ENCODE results near the gene ALCAM.

The ALCAM gene

DNA sequence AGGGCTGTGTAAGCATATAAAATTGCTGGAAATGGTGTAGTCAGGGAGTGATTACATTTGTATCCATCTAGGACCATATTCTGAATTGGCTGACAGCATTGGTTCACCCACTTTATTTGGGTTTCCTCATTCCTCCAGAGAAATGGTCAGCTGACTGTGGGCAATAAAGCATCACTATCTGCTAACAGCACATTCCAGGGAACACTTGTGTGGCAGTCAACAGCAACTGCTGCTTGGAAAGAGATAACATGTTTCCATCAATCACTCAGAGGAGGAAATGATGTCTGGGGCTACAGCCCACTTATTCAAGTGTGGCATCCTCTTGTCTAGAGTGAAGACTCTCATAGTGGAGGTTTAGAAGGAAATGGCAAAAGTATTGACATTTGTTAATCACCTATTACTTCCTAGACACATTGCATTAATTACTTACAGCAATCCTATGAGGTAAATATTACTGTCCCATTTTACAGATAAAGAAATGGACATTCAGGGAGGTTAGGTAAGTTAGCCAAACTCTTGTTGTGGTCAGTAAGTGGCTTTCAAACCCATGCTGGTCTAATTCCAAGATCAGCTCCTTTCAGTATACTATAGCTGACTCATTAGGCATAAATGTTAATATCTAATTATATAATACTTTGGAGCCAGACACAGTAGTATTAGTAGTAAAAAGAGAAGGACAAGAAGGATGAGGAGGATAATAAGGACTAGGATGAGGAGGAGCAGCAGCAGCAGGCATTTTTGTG lies 247.8 kb downstream of the ALCAM start:
- peaks cover 8% of the 10 kb centered on the region for H3K4me1 ChIP-seq (ENCODE audit: insufficient read depth, low read length)
- no peaks in the 10 kb centered on the region for H3K36me3 ChIP-seq (ENCODE audit: insufficient read depth, low read length)
- H3K9ac ChIP-seq (ENCODE audit: low read depth, low read length), result no peak overlapping the region
- H3K9me3 ChIP-seq (ENCODE audit: control insufficient read depth, insufficient read depth, low read length), result no peaks in the 10 kb centered on the region

DNA sequence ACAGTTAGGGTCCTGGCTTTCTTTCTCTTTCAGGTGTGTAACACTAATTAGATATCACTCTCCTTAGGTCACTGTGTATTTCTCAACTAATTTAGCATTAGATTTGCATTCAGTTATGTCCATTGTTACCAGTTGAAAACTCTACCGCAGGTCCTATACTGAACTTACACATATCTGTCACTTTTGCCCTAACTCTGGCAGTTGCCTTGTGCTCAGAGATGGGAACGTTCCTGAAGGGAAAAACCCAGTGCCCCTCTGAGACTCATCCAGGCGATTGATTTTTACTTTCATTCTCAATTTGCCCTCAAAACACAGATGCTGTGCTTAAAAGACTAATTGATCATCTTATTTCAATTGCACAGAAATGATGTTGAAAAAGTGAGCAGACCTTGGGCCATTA lies 249.1 kb downstream of the ALCAM start:
- H3K9ac ChIP-seq (ENCODE audit: low read depth, low read length), result no peak overlapping the region
- H3K36me3 ChIP-seq (ENCODE audit: insufficient read depth, low read length), result no peaks in the 10 kb centered on the region
- peaks cover 8% of the 10 kb centered on the region for H3K4me1 ChIP-seq (ENCODE audit: insufficient read depth, low read length)
- no peaks in the 10 kb centered on the region for H3K9me3 ChIP-seq (ENCODE audit: control insufficient read depth, insufficient read depth, low read length)

DNA sequence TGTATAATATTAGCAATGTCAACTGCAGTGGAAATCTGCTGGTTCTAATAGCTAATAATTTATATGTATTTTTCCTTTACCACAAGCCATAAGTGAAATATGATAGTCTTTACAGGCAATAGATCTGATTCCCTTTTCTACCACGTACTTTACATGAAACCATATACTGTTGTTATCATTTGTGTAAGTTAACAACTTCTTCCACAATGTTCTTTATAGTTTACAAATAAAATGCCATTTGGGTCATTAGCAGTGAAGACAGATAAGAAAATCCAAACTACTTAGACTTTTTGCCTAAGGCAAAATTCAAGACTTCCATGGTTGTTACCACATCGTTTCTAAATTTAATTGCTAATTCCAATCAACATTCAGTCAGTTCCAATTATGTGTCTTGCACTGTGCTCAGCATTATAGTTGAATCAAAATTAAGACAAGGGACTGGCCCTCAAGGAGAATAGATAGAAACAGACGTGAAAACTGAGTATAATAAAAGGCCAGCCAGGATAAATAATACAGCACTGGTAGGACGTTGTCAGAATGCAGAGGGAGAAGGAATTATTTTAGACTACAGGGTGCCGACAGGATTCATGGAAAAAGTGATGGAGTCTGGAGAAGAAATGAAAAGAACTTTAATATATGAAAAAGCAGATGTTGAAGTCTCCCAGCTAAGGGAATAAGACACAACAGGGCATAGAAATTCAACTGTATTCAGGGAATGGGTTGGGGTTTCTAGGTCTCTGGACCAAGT lies 249.8 kb downstream of the ALCAM start:
- Histone ChIP-seq H3K36me3 (ENCODE audit: insufficient read depth, low read length) (no peaks in the 10 kb centered on the region), H3K9me3 (ENCODE audit: control insufficient read depth, insufficient read depth, low read length) (no peaks in the 10 kb centered on the region), H3K4me1 (ENCODE audit: insufficient read depth, low read length) (peaks cover 8% of the 10 kb centered on the region), H3K9ac (ENCODE audit: low read depth, low read length) (no peak overlapping the region)

DNA sequence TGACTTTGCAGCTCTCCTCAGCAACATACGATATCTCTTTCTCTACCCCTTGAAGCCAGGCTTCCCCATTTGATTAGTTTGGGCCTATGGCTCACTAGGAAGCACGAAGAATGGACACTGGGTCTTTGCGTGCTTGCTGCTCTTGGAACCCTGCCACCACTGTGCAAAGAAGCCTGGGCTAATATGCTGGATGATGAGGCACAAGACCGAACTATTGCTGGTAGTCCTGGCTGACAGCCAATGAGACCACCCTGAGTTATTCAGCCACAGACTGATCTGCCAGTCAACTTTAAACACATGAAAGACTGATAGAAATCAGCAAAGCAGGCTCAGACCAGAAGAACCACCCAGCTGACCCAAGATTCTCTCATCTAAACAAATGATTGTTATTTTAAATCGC lies 251.8 kb downstream of the ALCAM start:
- H3K9me3 ChIP-seq (ENCODE audit: control insufficient read depth, insufficient read depth, low read length), result no peaks in the 10 kb centered on the region
- no peaks in the 10 kb centered on the region for H3K4me1 ChIP-seq (ENCODE audit: insufficient read depth, low read length)
- H3K9ac ChIP-seq (ENCODE audit: low read depth, low read length), result no peak overlapping the region
- no peaks in the 10 kb centered on the region for H3K36me3 ChIP-seq (ENCODE audit: insufficient read depth, low read length)

DNA sequence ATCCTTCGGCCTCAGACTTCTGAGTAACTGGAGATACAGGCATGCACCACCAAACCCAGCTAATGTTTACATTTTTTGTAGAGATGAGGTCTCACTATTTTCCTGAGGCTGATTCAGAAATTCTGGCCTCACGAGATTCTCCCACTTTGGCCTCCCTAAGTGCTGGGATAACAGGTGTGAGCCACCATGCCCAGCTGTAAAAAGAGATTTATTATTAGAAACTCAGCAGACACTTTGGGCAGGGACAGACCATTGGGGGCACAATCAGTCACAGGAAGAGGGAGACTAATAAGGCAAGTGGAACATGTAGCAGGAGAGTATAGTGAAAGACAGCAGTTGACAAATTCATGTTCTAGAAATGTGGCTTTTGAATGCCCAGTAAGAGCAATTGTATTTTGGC lies 252.9 kb downstream of the ALCAM start:
- Histone ChIP-seq H3K36me3 (ENCODE audit: insufficient read depth, low read length) (no peaks in the 10 kb centered on the region), H3K9me3 (ENCODE audit: control insufficient read depth, insufficient read depth, low read length) (no peaks in the 10 kb centered on the region), H3K4me1 (ENCODE audit: insufficient read depth, low read length) (no peaks in the 10 kb centered on the region), H3K9ac (ENCODE audit: low read depth, low read length) (no peak overlapping the region)

DNA sequence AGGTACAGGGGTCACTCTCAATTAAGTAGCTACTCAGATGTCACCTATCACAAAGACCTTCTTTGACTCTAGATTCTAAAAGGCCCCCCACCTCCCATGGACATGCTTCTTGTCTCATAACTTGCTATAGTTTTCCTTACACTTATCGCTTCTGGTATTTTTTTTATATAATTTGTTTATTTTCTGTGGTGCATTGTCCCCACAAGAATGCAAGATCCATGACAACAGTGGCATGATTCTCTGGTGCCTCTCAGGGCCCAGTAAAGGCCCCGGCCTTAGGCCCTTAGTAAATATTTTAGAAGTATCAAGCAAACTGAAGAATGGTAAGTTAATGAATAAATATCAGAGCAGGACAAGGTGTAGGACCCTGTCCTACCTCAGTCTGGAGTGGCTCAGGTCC lies 253.5 kb downstream of the ALCAM start:
- Histone ChIP-seq H3K4me1 (ENCODE audit: insufficient read depth, low read length) (no peaks in the 10 kb centered on the region), H3K9me3 (ENCODE audit: control insufficient read depth, insufficient read depth, low read length) (no peaks in the 10 kb centered on the region), H3K9ac (ENCODE audit: low read depth, low read length) (no peak overlapping the region), H3K36me3 (ENCODE audit: insufficient read depth, low read length) (no peaks in the 10 kb centered on the region)

DNA sequence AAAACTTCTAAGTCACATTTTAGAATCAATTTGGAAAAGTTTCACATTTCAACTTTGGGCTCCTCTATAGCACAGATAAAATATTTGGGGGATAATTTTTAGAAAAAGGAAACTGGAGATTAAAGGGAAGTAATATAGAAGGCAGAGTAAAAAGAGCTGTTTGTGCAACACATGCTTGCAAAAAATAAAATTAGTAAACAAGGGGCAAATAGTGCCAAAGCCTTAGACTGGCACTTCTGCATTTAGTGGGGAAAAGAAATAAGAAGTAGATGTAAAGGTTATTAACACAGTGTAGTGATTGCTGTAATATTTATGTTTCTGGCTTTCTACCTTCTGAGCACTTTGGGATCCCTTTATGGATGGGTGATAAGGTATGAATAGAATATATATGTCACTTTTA lies 255.5 kb downstream of the ALCAM start:
- Histone ChIP-seq H3K9me3 (ENCODE audit: control insufficient read depth, insufficient read depth, low read length) (no peaks in the 10 kb centered on the region), H3K9ac (ENCODE audit: low read depth, low read length) (no peak overlapping the region), H3K36me3 (ENCODE audit: insufficient read depth, low read length) (no peaks in the 10 kb centered on the region), H3K4me1 (ENCODE audit: insufficient read depth, low read length) (no peaks in the 10 kb centered on the region)
